Choroid plexus epithelial cell (primary cell): ENCODE measurements around the gene BROX.
"Not testable (repeated sequence)": the region's sequence is repeated elsewhere in the genome, so short reads cannot be mapped to it uniquely, and the experiment has no call there.

Source experiments
- DNase-seq: peaks from one replicate; pipeline ENCODE4 v3.0.0-alpha.2; 2010; ENCODE audit warnings: low read depth
- H3K4me3 ChIP-seq: 2 replicates; pipeline ENCODE4 v1.5.1; 2011; ENCODE audit warnings: low read depth, mild to moderate bottlenecking, control low read depth, low read length, moderate library complexity
- CTCF ChIP-seq: conservative IDR thresholded peaks from 2 replicates; pipeline ENCODE4 v1.5.1; 2011; ENCODE audit warnings: low read depth, mild to moderate bottlenecking, control low read depth, inconsistent platforms, low read length, moderate library complexity

The BROX gene

GRCh38 chr1:222712253-222713090, at the start of gene BROX, which contains the start of gene AIDA:
Gene BROX, plus strand, starts transcription at chr1:222712564. Its CDS starts 3,136 bp downstream, at chr1:222715700.
Gene AIDA, minus strand, starts transcription at chr1:222712491. Its CDS starts 174 bp downstream, at chr1:222712317.
- peak; percentile 84 for DNase-seq
- peak within 1 kb of the TSS; percentile 90 for H3K4me3 ChIP-seq
- TF ChIP-seq CTCF, result no peak

GRCh38 chr1:222663431-222663934, 48.9 kb upstream of the BROX start:
- DNase-seq, result no peak
- TF ChIP-seq CTCF, result no peak
- H3K4me3 ChIP-seq, result no peak overlapping the region

GRCh38 chr1:222665964-222666363, 46.4 kb upstream of the BROX start:
- peak; percentile 27 for DNase-seq
- no peak overlapping the region for H3K4me3 ChIP-seq
- no peak for TF ChIP-seq CTCF

GRCh38 chr1:222668184-222668583, 44.2 kb upstream of the BROX start:
- DNase-seq, H3K4me3 ChIP-seq: not testable (repeated sequence)

- not testable (repeated sequence) for DNase-seq
Observed at GRCh38 chr1:222669107-222669506, 43.3 kb upstream of the BROX start.

GRCh38 chr1:222670110-222670509, 42.3 kb upstream of the BROX start:
- no peak overlapping the region for H3K4me3 ChIP-seq
- DNase-seq, result no peak
- TF ChIP-seq CTCF, result no peak

More at GRCh38 chr1:222669107-222669506, 43.3 kb upstream of the BROX start:
- not testable (repeated sequence) for H3K4me3 ChIP-seq

GRCh38 chr1:222680080-222680479, 32.3 kb upstream of the BROX start:
- H3K4me3 ChIP-seq, result no peak overlapping the region
- no peak for TF ChIP-seq CTCF
- DNase-seq, result no peak

- TF ChIP-seq CTCF, result no peak
- DNase-seq, result no peak
Observed at GRCh38 chr1:222691016-222691415, 21.3 kb upstream of the BROX start.

More at GRCh38 chr1:222691016-222691415, 21.3 kb upstream of the BROX start:
- no peak overlapping the region for H3K4me3 ChIP-seq
